Psoas muscle (tissue), 8 donors: ENCODE measurements around the gene CYBA. TPM values are rescaled to one million over a fixed set of nuclear protein-coding genes. Genes with fewer than 3 reads are reported as not detected.

ENCODE experiments used
- ATAC-seq, 4 donors: fragments of 200-7000 bp; cut with Tn5 transposase; one replicate each; pipeline ENCODE4 v1.9.1; 2020; ENCODE audit warnings: moderate library complexity in 3 of 4, mild to moderate bottlenecking in 2 of 4
- DNase-seq, 2 donors: peaks; one replicate each; pipeline ENCODE4 v3.0.0-alpha.2; 2020
- H3K27ac ChIP-seq: fragments of 200-600 bp; one replicate; pipeline ENCODE4 v1.8.0; 2022
- H3K27me3 ChIP-seq, 3 donors: fragments of 200-600 bp in 1 of 3; one replicate each; pipeline versions ENCODE4 v1.6.1 to v1.8.0; 2013 to 2022; ENCODE audit warnings: low read length in 2 of 3, mild to moderate bottlenecking in 2 of 3, moderate library complexity in 1 of 3; ENCODE audit not compliant: insufficient read depth in 3 of 3
- H3K36me3 ChIP-seq, 2 donors: fragments of 200-600 bp in 1 of 2; one replicate each; pipeline versions ENCODE4 v1.6.1 to v1.8.0; 2013 to 2022; ENCODE audit warnings: low read depth in 1 of 2, mild to moderate bottlenecking in 1 of 2, moderate library complexity in 1 of 2; ENCODE audit not compliant: insufficient read depth in 1 of 2
- H3K4me1 ChIP-seq: fragments of 200-600 bp; one replicate; pipeline ENCODE4 v1.8.0; 2022
- H3K4me3 ChIP-seq: fragments of 200-600 bp; one replicate; pipeline ENCODE4 v1.8.0; 2022; ENCODE audit warnings: mild to moderate bottlenecking
- H3K9me3 ChIP-seq: fragments of 200-600 bp; one replicate; pipeline ENCODE4 v1.8.0; 2022
- WGBS, 3 donors: extraction: QIAGEN DNeasy Blood & Tissue Kit; methylation state at CpG; one replicate each; pipeline versions ENCODE4 v1.1.6 to v1.1.7; 2013; 5-methylcytosine and 5-hydroxymethylcytosine counted together
- intact Hi-C, 2 donors: fragments of 100-400 bp; cut with DNase I; formaldehyde crosslinking; loops; one replicate each; pipeline versions ENCODE4 v1.11.0 to v1.14.2; 2022
- polyA plus RNA-seq, 3 donors: library from polyadenylated mRNA; stranded (reverse); fragments of 200-250 nt; gene quantifications; one replicate each; pipeline ENCODE4 v1.2.3, GENCODE V29; 2013
- total RNA-seq, 4 donors: library from RNA; stranded (reverse); fragmentation: NEBNext Ultra II Directional in 2 of 4; extraction: Animal tissue kit (Norgen Biotek cat#: 25700) in 2 of 4; gene quantifications; one replicate each; pipeline versions ENCODE4 v1.2.1 to v1.2.4, GENCODE V29; 2021 to 2023
- TF ChIP-seq, protein P1 (sequence below): fragments of 200-600 bp; IDR thresholded peaks from one replicate; pipeline ENCODE4 v1.8.0; 2022; ENCODE audit warnings: antibody characterized with exemption
- donor health status: healthy with polysubstance abuse.
- donor health status: DM: no; HTN: no; CAD: no; lungs with moderate emphysema.
- donor health status: Bipolar disorder and iron deficiency.
- donor health status: healthy.
- donor health status: DM: yes; HTN: yes; CAD: no.
- donor health status: DM: no; HTN: no; CAD: no.
- donor health status: DM: no; HTN: no; CAD: no.
- donor health status: DM: yes; HTN: yes; CAD: no.

Gene CYBA
- total and polyA plus RNA-seq, 7 donors: 9.1 to 28.0 (median 19.4) TPM

DNA sequence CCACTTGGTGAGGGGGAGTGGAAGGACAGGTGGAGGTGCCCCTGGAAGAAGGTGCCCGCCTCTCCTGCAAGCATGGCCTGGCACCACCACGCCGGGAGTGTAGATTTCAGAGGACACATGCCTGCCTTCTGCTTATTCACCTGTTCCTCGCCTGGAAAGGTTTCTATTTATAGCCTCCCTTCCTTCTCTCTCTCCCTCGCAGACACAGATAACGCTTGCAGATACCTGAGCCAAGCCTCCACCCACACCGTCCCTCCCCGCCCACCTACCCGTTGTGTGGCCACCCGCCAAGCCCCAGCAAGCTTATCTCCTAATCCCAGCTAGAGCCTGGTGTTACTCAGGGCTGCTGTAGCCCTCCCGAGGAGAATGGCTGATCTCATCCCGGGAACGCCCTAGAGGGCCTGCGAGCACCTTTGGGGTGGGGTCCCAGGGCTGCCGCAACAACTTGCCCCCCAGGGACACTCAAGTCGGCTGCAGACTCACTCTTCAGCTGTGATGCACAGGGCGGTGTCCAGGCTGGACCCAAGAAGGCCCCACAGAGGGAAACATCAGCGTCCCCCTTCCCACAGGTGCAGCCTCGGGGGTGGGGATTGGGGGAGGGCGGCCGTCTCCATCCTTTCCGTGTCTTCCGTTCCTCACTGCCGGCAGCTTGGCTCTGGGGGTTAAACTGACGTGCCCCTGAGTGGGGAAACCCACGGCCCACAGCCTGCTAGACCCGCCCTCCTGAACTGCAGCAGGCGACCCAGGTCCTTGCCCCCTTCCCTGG is 37.3 kb upstream of the CYBA start:
- Histone ChIP-seq H3K27ac (peak overlapping the region; percentile 79), H3K36me3 (no peaks in the 10 kb centered on the region), H3K4me3 (no peak overlapping the region), H3K4me1 (peaks cover 42% of the 10 kb centered on the region), H3K9me3 (no peaks in the 10 kb centered on the region), H3K27me3 (no peaks in the 10 kb centered on the region)
- TF ChIP-seq, protein P1, sequence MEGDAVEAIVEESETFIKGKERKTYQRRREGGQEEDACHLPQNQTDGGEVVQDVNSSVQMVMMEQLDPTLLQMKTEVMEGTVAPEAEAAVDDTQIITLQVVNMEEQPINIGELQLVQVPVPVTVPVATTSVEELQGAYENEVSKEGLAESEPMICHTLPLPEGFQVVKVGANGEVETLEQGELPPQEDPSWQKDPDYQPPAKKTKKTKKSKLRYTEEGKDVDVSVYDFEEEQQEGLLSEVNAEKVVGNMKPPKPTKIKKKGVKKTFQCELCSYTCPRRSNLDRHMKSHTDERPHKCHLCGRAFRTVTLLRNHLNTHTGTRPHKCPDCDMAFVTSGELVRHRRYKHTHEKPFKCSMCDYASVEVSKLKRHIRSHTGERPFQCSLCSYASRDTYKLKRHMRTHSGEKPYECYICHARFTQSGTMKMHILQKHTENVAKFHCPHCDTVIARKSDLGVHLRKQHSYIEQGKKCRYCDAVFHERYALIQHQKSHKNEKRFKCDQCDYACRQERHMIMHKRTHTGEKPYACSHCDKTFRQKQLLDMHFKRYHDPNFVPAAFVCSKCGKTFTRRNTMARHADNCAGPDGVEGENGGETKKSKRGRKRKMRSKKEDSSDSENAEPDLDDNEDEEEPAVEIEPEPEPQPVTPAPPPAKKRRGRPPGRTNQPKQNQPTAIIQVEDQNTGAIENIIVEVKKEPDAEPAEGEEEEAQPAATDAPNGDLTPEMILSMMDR: no peak
- intact Hi-C loops: no loop called here
- DNase-seq (no peak), ATAC-seq (peak; percentile 46 to 76 (median 56))
- 34 to 40% (median 37%) methylated on average over 27 to 28 of the region's 28 CpGs for WGBS, 3 donors

DNA sequence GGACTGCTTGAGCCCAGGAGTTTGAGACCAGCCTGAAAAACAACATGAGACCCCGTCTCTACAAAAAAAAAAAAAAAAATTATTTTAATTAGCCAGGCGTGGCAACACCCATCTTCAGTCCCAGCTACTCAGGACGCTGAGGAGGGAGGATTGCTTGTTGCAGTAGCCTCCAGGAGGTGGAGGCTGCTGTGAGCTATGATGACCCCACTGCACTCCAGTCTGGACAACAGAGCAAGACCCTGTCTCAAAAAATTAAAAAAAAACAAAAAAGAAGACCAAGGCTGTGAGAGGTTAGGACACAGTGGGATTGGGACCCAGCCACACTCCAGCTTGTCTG is 36.8 kb upstream of the CYBA start:
- intact Hi-C loops: no loop called here
- H3K27ac ChIP-seq: peak overlapping the region; percentile 79
- ATAC-seq (no peak), DNase-seq (no peak)
- H3K36me3 ChIP-seq: no peaks in the 10 kb centered on the region
- H3K9me3 ChIP-seq: no peaks in the 10 kb centered on the region
- H3K4me3 ChIP-seq: no peak overlapping the region
- H3K27me3 ChIP-seq: no peaks in the 10 kb centered on the region
- peaks cover 42% of the 10 kb centered on the region for H3K4me1 ChIP-seq
- 69 to 88% (median 84%) methylated on average over 3 of the region's 3 CpGs for WGBS, 3 donors
- TF ChIP-seq, protein P1: no peak

DNA sequence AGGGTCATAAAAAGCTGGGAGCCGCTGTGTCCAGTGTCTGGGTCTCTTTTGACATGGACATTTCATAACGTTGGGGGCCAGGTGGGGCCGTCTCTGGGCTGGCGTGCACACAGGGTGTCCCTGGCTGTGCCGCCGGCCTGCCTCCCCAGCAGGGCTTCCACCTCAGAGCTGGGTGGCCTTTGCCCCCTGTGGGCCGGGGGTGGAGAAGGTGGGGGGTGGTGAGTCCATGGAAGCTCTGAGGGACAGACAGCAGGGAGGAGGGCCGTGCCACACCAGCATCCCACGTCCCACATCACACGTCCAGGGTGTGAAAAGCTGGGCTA is 36.4 kb upstream of the CYBA start:
- no peaks in the 10 kb centered on the region for H3K9me3 ChIP-seq
- TF ChIP-seq, protein P1: no peak
- no peak overlapping the region for H3K4me3 ChIP-seq
- intact Hi-C loops: no loop called here
- no peaks in the 10 kb centered on the region for H3K36me3 ChIP-seq
- WGBS, 3 donors: 47 to 63% (median 49%) methylated on average over 10 of the region's 10 CpGs
- H3K4me1 ChIP-seq: peaks cover 42% of the 10 kb centered on the region
- no peaks in the 10 kb centered on the region for H3K27me3 ChIP-seq
- ATAC-seq (no peak), DNase-seq (no peak)
- peak overlapping the region; percentile 79 for H3K27ac ChIP-seq

DNA sequence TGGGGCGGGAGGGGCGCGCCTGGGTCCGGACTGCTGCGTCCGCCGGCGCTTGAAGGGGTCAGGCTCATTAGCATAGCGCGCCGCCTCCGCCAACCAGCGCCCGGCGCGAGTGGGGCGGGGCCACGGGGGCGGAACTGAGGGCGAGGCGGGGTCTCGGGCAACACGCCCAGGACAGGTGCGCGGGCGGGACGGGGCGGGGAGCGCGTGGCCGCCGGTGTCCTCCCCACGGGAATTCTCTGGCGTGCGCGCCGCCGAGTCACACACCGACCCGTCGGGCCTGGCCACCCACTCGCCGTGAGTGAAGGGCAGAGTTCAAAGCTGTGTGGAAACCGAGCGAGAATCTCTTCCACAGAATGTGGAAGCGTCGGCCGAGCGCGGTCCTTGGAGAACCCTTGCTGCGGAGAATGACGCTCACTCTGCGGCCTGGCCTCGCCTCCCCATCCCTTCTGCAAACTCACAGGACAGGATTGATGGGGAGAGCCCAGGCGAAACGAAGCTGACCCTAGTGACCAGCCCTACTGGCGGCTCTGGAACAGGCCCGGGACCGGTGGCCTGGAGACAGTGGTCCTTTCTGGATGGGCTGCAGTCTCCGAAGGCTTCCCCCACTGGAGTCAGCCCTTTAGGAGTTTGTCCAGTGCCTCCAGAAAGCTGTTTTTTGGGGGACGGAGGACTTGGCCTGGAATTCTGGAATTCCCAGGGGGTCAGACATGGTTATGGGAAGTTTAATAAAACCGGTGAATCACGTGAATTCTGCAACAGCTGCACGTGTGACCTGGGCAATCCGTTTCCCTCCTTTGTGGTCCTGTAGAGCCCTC is 35.8 kb upstream of the CYBA start, which contains the start of gene SNAI3:
TSS of gene SNAI3 (minus strand) at position 69 of the 815 bp plus-strand sequence. CDS start 101 bp downstream, outside the sequence.
- 4 to 5% (median 4%) methylated on average over 57 to 65 of the region's 65 CpGs for WGBS, 3 donors
- no peaks in the 10 kb centered on the region for H3K36me3 ChIP-seq
- H3K4me1 ChIP-seq: peaks cover 42% of the 10 kb centered on the region
- intact Hi-C loops: no loop called here
- H3K27me3 ChIP-seq: no peaks in the 10 kb centered on the region
- ATAC-seq (peak; percentile 84 to 87 (median 86)), DNase-seq (peak; percentile 86 to 92)
- TF ChIP-seq, protein P1: no peak
- H3K27ac ChIP-seq: peak within 1 kb of the TSS; percentile 79
- H3K4me3 ChIP-seq: peak within 1 kb of the TSS; percentile 86
- no peaks in the 10 kb centered on the region for H3K9me3 ChIP-seq
